Activated T-helper 1 cell treated with anti-CD3 and anti-CD28 coated beads, Interleukin-2, amount 50 U/mL, for 16 hours (primary cell): ENCODE results near the gene EPHB3.
"Not testable (repeated sequence)": the region's sequence is repeated elsewhere in the genome, so short reads cannot be mapped to it uniquely, and the experiment has no call there.

Experiments
- DNase-seq, 2 donors: peaks; one replicate each; pipeline ENCODE4 v3.0.0-alpha.2; 2020; ENCODE audit warnings: low read depth in 1 of 2, low spot score in 1 of 2

The EPHB3 gene

GRCh38 chr3:184620475-184621119 lies 59.0 kb downstream of the EPHB3 start:
- DNase-seq = no peak

- not testable (repeated sequence) for DNase-seq
These were observed 60.6 kb downstream of the EPHB3 start for GRCh38 chr3:184622156-184622555.

- no peak for DNase-seq
These were observed 65.3 kb downstream of the EPHB3 start for GRCh38 chr3:184626923-184627322.

- no peak for DNase-seq
These were observed 68.1 kb downstream of the EPHB3 start for GRCh38 chr3:184629555-184630160.

GRCh38 chr3:184630861-184631471 lies 69.4 kb downstream of the EPHB3 start:
- no peak for DNase-seq

- no peak for DNase-seq
These were observed 69.9 kb downstream of the EPHB3 start for GRCh38 chr3:184631472-184631861.
